GM12872 (cell line): Measurements from ENCODE around the gene UTS2R.

Experiments
- TF ChIP-seq, protein P1 (sequence below): IDR thresholded peaks from 3 replicates; pipeline ENCODE4 v1.5.1; 2011; ENCODE audit warnings: low read depth, mild to moderate bottlenecking, low read length, moderate library complexity; ENCODE audit not compliant: insufficient read depth

Gene UTS2R

DNA sequence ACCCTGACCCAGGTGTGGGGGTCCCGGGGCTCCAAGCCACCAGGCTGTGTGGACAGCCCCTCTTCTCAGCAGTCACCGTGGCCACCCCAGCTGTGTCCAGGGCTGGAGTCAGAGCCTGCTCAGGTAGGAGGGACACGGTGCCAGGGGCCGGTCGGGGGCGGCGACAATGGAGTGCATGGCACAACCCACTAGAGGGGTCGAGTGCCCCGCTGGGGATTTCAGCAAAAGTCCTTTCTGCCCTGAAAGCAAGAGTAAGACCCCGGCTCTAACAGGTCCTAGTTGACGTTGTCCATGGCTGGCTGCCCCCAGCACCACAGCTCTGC lies 11.3 kb downstream of the UTS2R start:
- TF ChIP-seq, protein P1, sequence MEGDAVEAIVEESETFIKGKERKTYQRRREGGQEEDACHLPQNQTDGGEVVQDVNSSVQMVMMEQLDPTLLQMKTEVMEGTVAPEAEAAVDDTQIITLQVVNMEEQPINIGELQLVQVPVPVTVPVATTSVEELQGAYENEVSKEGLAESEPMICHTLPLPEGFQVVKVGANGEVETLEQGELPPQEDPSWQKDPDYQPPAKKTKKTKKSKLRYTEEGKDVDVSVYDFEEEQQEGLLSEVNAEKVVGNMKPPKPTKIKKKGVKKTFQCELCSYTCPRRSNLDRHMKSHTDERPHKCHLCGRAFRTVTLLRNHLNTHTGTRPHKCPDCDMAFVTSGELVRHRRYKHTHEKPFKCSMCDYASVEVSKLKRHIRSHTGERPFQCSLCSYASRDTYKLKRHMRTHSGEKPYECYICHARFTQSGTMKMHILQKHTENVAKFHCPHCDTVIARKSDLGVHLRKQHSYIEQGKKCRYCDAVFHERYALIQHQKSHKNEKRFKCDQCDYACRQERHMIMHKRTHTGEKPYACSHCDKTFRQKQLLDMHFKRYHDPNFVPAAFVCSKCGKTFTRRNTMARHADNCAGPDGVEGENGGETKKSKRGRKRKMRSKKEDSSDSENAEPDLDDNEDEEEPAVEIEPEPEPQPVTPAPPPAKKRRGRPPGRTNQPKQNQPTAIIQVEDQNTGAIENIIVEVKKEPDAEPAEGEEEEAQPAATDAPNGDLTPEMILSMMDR, result no peak

DNA sequence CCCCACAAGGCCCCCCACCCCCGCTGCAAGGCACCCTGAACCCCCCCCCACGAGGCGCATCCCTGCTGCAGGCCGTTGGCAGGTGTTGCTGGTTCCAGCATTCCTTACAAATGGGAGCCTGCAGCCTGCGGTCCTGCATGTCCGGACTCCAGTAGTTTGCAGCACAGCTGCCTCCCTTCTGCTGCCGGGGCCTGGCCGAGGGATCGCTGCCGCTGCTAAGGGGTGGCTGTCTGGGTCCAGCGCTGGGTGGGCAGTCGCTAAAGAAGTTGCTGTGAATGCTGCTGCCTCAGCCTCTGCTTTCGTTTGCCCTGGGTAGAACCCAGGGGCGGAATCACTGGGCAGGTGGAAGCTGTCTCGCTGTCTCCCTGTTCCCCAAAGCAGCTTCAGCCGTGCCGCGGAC lies 11.8 kb downstream of the UTS2R start:
- TF ChIP-seq, protein P1, result no peak

DNA sequence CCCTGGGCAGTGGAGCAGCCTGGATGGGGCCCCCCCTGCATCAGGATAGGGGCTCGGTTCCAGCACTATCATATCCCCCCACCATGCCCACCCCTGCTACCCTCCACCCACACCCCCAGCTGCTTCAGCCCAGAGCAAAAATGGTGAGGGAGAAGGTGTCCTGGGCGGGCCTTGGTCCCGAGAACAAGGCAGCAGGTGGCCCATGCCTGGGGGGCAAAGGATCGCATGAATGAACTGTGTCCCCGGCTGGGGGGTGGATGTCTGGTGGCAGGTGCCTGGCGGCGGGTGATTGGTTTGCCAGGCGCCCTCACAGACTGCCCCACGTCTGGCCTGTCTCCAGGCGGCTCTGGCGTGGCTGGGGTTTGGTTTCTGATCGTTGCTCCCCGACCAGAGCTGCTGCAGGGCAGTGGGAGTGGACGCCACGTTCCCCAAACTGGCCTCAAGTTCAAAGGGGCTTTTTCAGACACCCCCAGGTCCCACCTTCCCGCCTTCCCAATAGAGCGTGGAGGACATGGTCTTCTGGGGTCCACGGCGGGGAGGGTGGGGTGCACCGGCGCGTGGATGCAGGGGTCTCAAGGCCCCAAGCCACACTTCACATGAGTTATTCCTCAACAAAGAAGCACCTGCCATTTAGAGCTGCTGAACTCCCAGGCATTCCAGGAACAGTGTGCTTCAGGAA lies 12.6 kb downstream of the UTS2R start:
- TF ChIP-seq, protein P1, result no peak

DNA sequence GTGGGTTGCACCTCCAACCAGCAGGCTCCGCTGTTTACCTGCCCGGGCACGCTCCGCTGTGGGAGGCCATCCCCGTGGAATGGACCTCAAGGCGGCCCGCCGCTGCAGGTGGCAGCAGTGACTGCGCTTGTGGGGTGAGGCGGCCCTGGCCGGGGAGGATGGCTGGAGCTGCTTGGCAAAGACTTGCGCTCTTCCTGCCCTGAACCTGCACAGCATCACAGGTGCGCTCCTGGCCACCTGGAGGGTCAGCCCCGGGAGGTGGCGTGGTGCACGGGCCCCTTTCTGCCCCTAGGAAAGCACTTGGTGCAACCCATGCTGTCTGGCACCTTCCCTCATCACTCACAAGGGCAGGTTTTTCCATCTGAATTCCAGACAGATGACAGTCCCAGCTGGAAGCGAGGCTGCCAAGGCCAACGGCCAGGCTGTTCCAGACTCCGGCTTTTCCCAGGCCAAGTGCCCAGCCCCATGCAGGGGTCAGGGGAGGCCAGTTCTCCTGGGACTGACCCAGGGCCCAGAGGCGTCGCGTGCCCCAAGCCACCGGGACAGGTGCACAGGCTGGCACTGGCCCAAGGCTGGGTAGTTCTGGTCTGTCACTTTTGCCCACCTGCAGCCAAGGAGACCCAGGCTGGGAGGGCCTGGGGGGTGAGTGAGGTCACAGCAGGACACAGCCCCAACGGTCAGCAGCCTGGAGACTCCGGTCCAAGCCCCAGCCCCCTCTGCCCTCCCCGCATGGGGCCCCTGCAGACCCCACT lies 13.3 kb downstream of the UTS2R start:
- TF ChIP-seq, protein P1, result no peak

DNA sequence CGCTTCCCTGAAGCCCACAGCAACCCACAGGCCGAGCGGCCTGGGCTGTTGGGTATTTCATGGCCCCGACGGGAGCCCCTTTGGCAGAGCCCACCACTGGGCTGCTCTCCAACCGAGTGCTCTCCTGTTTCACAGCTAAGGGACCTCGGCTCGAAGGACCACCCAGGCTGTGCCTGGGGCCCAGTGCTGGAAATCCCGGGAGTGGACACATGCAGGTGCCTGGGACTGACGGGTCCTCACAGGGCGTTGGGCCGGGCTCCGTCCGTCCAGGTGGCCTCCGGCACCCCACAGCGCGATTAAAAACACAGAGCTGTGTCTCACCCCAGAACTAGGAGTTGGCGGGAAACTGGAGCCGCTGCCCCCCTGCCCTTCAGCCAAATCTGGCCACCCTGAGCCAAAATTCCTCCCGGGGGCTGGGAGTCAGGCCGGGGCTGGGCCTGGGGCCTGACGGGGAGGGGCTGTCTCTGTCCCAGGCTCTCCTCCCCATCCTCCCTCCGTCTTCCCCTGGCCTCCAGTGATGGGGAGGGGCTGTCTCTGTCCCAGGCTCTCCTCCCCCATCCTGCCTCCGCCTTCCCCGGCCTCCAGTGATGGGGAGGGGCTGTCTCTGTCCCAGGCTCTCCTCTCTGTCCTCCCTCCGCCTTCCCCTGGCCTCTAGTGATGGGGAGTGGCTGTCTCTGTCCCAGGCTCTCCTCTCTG lies 14.1 kb downstream of the UTS2R start:
- TF ChIP-seq, protein P1, result no peak

DNA sequence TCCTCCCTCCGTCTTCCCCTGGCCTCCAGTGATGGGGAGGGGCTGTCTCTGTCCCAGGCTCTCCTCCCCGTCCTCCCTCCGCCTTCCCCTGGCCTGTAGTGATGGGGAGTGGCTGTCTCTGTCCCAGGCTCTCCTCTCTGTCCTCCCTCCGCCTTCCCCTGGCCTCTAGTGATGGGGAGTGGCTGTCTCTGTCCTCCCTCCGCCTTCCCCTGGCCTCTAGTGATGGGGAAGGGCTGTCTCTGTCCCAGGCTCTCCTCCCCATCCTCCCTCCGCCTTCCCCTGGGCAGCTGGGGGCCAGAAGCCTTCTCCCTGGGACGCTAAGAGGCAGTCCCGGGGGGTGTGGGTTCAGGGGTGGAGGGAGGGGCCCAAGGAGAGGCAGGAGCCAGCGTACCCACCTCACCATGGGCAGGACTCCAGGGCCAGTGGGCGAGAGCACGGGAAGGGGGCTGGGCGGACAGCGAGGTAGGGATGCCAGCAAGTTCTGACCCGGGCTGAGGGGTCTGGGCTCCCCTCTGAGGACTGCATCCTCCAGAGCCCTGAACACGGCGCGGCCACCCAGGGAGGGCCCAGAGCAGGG lies 14.8 kb downstream of the UTS2R start:
- TF ChIP-seq, protein P1, result no peak
